CD4-positive, alpha-beta T cell treated with Interleukin-1 beta for 1 hour (primary cell): ENCODE measurements around the gene KRT1.
"Not testable (repeated sequence)": the region's sequence is repeated elsewhere in the genome, so short reads cannot be mapped to it uniquely, and the experiment has no call there.

Source experiments
- DNase-seq, 2 donors: peaks; one replicate each; pipeline ENCODE4 v3.0.0-alpha.2; 2020 to 2022

The KRT1 gene

DNA sequence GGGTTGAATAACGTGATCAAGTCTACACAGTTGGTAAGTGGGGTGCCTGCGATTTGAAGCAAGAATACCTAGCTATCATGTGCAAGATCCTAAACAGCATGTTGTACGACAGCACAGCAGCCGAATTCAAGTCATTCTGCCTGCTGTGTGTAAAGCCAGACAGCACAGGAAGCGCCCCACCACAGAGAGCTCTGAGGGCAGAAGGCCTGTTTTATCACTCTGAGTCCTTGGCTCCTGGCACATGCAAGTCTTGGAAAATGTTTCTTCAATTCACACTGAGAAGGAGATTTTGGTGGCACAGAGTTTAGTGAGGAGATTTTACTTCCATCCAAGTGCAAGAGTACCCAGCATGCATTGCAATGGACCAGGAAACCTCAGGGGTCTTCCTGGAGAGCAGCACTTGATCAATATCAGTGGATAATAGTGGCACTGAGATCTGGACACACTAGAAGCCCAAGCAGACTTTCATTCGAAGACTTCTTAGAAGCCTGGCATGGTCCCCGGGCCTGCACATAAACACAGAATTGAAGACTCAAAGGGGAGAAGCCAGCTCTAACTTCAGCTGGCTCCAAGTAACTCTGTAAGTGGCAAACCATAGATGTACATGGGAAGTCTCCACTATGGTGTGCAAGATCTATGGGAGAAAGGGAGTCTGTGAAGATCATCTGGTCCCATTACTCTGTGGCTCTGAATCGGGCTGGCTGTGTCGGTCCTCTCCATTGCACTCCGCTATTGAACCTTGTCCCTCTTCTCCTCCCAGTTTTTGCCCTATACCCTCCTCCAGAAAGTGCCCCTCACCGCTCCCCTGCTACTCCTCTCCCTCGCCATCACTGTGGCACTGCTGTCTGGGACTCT is 1.5 kb upstream of the KRT1 start:
- DNase-seq = peak; percentile 20 to 38

DNA sequence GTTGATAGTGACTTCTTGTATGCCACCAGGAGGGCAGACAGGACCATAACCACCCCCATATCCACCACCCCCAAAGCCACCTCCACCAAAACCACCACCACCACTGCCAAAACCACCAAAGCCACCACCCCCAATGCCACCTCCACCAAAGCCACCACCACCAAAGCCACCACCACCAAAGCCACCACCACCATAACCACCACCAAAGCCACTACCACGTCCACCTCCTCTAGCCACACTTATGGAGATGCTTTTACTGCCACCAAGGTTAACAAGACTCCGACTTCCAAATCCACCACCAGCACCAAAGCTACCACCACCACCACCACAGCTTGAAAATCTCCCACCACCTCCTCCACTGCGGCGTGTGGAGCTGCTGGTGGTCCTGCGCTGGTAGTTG is 332 bp downstream of the KRT1 start:
- no peak for DNase-seq

DNA sequence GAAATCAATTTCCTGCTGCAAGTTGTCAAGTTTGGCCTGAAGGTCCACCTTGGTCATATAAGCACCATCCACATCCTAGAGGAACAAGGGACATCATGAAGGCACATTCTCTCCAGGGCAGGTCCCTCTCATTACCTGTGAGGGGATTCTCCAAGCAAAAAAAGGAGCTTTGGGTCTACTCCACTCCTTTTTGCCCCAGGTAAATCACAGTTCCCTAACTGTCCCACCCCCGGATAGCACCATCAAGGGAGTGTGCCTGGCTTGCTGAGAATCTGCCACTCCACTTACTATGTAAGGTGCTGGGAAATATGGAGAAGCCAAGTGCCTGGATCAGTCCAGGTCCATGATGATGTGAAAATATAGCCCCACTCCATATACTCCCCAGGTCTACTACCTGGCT is 2.5 kb downstream of the KRT1 start:
- DNase-seq = no peak

DNA sequence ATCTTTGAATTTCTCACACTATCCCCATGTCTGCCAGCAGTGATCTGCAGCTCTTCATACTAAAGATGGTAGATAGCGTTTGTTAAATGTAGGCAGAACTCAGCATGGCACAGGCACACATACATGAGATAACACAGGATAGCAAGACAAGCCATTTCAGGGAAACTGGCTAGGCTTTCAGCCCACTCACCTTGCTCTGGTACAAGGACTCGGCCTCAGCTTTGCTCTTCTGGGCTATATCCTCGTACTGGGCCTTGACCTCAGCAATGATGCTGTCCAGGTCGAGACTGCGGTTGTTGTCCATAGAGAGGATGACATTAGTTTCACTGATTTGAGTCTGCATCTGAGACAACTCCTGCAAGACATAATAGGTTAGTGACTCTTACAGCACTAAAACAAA is 3.1 kb downstream of the KRT1 start:
- DNase-seq = no peak

DNA sequence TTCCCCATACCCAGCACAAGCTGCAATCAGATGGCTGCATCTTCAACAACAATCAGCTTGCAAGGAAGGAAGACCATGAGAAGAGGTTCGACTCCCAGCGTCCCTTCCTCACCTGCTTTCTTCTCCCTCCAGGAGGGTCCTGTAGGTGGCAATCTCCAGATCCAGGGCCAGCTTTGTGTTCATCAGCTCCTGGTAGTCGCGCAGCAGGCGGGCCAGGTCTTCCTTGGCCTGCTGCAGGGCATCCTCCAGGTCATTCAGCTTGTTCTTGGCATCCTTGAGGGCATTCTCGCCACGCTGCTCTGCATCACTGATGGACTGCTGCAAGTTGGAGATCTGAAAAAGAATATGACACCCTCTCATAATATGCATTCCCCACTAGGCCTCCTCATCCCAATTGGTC is 4.0 kb downstream of the KRT1 start:
- no peak for DNase-seq

DNA sequence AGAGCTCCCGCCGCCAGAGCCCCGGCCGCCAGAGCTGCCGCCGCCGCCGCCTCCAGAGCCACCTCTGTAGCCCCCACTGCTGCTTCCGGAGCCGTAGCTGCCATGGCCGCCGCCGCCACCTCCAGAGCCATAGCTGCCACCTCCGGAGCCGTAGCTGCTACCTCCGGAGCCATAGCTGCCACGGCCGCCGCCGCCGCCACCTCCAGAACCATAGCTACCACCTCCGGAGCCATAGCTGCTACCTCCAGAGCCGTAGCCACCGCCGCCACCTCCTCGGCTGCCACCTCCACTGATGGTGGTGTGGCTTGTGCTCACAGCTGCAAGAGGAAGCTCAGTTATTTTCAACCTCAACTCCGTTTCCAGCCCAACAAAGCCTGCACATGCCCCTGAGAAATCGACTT is 4.9 kb downstream of the KRT1 start:
- peak in 1 of 2 donors; percentile 6 for DNase-seq

DNA sequence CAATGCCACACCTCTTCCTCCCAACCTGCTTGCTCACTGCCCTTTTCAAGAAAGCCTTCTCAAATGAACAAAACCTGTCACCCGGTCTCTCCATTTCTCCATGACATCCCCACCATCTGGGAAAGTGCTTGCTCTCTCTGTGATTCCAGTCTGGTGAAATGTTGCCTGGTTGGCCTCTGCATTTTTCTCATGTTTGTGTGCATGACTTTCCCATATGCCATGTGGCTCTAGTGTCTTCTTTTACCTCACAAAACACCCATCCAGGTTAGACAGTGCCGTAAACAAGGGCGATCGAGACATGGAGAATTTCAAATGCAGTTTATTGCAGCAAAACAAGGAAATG is 5.8 kb downstream of the KRT1 start:
- DNase-seq = no peak

DNA sequence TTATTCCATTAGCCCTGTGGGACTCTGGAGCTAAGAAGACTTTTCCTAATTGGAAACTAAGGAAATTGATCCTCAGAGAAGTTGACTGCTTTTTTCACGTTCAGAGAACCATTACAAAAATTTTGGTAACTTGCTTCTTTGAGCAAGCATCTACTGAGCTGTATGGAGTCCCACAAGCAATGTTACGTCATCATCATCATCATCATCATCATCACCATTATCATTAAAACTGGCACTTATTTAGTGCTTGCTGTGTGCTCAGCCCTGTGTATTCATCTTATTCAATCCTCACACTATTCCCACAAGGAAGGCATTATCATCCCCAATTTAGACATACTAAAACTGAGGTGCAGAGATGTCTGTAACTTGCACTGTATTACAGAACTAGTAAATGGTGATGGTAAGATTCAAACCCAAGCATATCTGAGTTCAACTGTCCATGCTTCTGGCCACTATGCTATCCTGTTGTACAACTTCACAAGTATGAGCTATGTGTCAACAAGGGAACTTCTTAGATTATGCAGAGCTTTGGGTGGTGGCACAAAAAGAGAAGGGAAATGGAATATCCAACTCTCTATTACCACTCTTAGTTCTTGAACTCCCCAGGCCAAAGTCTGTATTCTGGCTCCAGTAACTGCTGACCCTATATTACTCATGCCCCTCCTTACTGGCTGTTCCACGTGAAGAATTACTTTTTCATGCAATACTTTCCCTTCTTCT is 6.3 kb downstream of the KRT1 start:
- no peak for DNase-seq

DNA sequence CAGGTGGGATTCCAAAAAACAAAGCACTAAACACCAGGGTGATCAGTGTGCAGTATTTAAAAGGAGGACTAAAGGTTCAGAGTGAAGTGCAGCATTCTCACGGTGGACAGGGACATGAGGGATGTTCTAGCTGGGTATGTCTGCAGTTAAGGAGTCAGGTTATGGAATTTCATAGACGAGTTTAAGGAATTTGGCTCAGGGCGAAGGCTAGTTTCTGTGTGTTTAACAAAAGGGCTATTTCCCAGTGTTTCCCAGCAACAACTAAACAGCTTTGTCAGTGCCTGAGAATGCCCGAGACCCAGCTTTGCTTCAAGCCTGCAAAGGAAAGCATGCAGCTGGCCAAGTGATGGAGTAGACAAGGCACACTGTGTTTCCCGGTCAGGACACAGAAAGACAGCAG is 7.0 kb downstream of the KRT1 start:
- no peak for DNase-seq

DNA sequence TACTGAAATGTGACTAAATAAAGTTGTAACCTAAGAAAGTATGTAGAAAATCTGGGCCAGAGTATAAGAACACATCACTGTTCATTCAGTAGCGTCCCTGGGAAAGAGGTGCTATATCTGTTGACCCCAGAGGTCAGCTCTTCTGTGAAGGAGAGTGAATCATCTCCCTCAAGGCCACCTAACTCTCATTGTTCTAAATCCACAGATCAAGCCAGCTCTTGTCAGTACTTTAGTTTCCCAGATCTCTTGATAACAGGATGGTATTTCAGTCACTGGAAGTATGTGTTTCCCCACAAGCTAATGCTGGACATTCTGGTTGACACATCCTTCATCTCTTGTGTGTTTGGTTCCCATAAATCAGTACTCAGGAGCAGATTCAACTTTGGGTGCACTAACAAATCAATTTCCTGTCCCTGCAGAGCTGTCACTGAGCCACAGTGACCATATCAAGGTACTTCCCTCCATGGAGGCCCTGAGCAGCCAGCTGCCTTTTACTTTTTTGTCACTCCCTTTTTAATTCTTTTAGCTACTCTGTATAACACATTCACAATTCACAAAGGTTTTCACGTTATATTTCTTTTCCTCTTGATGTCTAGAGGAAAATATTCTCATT is 7.8 kb downstream of the KRT1 start:
- no peak for DNase-seq

DNA sequence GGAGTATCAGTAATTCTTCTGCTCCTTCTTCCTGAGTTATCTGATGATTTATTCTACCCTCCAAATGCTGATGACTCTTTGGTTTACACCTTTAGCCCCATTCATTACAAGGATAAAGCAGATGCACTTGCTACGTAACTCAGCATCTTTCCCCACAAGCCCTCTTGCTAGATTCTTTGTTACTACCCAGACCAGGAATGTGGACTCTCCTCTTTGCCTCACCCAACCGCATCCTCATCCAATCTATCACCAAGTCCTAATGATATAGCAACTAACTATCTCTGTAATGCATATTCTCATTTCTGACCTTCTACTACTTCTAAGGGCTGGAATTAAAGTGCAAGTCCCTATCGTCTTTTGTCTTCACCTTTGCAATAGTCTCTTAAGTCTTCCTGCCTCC is 9.2 kb downstream of the KRT1 start:
- DNase-seq = no peak

DNA sequence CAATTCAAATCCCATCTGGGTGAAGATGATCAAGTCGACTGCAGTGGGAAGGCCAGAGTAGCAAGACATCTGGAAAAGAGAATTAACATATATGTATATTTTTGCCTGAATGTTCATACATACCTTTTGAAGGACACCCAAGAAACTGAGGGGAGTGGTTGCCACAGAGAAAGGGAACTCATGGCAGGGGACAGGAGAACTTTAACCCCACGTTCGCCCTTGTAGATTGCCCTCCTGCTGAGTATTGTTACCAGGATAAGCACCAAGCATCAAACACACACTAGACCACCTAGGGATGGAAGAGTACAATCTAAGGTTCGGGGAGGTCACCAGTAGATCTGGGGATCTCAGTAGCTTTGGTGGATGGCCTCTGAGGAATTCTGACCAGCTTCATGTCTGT is 9.7 kb downstream of the KRT1 start:
- DNase-seq = no peak

DNA sequence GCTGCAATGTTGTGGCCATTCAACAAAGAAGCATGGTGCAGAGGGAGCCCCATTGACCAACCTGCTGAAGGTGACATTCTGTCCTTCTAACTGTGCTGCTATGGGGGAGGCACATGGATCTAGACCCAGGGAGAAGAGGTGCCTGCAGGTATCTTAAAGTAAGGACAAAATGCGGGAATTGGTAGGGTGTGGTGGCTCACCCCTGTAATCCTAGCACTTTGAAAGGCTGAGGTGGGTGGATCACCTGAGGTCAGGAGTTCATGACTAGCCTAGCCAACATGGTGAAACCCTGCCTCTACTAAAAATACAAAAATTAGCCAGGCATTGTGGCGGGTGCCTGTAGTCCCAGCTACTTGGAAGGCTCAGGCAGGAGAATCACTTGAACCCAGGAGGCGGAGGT is 10.3 kb downstream of the KRT1 start:
- not testable (repeated sequence) for DNase-seq

DNA sequence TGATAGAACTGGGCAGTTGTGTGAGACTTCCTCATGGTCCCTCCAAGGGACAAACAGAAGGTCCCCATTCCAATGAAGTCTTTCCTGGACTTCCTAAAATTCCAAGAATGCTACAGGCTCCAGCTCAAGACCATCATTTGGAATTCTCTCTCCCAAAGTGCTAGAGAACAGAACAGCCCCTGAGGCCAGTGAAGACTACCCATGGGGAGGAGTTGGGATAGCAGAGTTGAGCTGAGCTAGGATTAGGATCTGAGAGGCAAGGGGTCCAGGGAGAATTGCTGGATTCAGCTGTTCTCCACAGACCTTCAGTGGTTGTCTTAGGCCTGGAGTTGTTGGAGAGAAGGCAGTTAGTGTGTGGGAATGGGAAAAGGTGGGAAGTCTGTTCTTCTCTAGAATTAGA is 10.8 kb downstream of the KRT1 start:
- no peak for DNase-seq

DNA sequence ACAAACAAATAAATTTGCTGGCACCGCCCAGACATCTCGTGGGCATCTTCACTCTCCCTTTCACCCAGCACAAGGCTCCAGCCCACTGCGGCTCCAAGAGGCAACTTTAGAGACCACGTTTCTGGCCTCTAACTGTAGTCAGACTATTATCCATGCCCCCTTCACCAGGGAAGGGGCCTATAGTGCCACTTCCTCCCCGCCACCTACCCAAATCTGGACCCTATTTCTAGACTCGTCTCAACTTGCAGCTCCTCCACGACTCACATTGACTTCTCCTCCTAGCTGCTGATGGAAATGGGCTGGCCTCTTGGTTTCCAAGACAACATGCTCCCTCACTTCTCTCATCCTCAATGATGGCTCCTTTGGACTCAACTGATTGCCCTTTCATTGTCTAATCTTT is 12.3 kb downstream of the KRT1 start:
- DNase-seq = no peak

DNA sequence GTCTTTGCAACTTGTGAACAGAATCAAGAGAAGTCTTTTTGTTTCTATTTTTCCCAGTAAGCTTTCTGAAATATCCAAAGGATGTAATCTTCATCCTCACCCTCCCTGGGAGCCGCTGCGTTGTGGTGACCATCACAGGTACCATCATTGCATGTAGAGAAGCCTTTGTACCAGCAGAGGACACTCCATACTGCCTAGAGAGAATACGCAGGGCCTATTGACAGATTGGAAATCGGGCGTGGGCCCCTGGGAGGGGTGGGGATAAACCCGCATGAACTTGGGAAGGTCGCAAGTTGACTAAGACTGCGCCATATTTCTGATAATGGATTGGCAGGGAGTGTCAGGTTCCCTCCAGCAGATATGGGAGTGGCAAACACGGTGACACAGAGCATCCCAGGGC is 12.7 kb downstream of the KRT1 start:
- no peak for DNase-seq

DNA sequence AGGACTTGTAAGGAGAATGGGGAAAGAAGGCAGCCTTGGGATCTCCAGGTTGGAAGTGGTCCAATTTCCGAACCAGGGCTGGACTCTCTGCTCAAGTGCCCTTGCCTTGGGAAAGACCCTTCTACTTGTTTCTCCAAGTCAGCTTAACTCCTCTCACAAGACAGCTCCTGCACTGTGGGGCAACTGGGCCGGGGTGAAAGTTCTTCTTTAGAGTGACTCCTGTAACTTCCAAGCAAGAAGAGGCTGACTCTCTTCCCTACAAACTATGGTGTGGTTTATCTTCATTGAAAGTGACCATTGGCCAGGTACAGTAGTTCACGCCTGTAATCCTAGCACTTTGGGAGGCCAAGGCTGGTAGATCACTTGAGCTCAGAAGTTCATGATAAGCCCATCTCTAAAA is 13.7 kb downstream of the KRT1 start:
- DNase-seq = no peak

DNA sequence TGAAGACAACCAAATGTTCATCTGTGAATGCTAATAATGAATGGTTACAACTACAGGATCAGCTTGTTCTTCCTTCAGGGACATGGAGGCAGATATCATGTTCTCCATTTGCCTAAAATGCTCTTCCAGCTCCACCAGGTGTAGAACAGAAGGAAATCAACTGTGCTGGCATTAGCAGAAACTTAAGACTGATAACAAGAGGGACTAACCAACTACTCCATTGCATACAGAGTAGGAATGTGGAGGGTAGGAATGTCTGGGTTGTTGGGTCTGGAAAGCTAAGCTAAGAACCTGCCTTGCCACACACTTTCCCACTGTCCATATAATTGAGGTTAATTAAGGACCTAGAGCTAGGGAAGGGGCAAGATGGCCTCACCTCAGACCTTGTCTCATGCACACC is 16.8 kb downstream of the KRT1 start:
- DNase-seq = no peak

DNA sequence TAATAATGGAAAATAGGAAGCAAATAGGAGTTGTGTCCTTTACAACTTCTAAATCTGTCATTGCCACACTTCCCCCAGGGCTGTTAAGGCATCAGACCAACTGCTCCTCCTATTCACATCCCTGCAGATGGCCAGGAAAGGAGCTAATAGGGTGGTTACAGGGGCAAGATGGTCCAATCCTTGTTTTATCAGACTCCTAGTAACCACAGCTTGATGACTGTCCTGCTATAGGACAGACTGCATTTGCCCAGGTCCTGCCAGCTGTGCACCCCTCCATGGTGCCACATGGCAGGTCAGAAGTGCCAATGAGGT is 17.3 kb downstream of the KRT1 start:
- no peak for DNase-seq

DNA sequence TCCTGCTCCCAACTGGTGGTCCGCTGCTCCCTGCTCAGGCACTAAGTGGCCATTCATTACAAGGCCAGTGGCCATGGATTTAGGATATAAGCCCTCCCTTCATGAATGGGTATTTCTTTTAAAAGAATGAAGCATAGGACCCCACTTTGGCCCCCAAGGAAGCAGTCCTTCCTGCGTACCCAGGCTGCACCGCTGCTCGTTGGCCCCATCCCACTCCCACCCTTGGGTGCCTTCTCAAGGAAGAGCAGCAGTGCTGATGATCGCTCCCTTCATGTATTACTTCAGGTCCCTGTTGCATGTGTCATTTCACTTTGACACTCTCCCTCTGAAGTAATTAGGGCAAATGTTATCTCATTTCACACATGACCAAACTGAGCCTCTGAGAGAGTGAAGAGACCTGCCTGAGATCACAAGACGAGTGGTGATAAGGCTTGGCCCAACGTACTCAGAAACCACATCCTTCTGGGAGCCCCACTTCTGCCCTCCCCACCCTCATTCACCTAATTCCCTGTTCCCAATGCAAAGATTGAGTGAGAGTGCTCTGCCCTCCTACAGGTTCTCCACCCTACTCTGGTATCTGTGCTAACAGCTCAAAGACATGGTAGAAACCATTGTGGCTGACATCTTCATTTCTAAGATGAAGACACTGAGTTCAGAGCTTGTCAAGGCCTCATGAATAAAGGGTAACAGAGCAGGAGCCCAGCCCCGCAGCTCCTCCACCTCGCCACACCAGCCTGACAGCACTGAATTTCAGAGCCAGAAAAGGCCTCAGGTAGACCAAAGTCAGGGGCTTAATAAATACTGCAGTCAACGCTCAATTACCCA is 17.9 kb downstream of the KRT1 start:
- DNase-seq = no peak

DNA sequence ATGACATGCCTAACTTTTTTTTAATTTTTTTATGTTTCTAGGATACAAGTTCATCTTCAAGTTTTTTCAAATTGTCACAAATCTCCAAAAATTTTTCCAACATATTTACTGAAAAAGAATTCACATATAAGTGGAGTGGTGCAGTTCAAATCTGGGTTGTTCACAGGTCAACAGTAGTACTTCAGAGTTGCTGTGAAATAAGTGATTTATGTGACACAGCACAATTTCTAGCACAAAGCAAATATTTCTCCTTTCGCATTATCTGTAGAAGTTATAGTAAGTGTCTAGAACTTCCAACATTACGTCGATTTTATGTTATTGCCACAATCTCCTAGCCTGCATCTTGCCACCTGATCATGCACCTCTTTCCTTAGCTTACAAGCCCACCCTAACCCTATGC is 18.5 kb downstream of the KRT1 start:
- DNase-seq = no peak

DNA sequence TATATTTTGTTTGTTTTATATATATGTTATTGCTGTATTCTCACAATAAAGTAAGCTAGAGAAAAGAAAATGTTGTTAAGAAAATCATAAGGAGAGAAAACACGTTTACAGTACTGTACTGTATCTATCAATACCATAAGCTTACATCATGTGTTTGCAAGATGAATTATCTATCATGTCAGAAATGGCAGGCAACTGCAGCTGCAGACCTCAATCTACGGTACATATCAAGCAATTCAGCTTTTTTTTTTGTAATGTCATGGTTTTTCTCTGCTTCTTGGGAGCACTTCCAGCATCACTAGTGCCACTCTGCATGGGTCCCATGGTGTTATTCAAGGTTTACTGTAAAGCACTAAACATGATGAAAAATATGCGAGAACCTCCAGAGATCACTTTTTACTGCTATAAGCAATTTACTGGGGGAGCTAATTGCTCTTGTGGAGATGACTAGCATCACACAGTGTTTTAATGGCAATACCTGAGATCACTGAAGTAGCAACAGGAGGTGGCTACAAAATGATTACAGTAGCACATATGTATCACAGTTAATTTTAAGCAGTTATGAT is 19.2 kb downstream of the KRT1 start:
- DNase-seq = no peak

DNA sequence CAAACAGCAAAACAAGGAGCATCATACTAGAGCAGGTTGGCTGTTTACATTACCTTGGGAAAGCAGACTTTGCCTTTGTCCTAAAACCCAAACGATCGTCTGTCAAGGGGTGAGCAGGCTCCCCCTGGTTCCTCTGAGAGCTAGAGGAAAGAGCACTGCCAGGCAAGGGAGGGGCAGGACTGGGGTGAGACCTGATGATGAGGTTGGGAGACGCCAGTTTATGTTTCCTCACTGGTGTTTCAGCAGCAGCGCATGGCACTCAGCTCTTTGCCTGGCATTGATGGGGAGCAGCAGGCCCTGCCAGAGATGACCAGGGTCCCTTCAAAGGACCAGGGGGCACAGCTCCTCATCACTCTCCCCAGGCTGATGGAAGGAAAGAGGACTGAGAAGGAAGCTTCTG is 20.3 kb downstream of the KRT1 start:
- no peak for DNase-seq
